Mesendoderm (in vitro differentiated cells): ENCODE measurements around the gene PTPRM.
"Not testable (repeated sequence)": the region's sequence is repeated elsewhere in the genome, so short reads cannot be mapped to it uniquely, and the experiment has no call there.

ENCODE experiments used
- DNase-seq: peaks from one replicate; pipeline ENCODE4 v3.0.0; 2013
- H2AK5ac ChIP-seq: 2 replicates; pipeline ENCODE4 v1.6.1; 2013; ENCODE audit warnings: low read length, inconsistent platforms
- H2BK120ac ChIP-seq: 2 replicates; pipeline ENCODE4 v1.6.1; 2013; ENCODE audit warnings: low read depth, mild to moderate bottlenecking, low read length, moderate library complexity, mixed read lengths
- H2BK15ac ChIP-seq: replicated peaks from 2 replicates; pipeline ENCODE4 v1.6.1; 2013; ENCODE audit warnings: low read depth, mild to moderate bottlenecking, moderate library complexity
- H2BK5ac ChIP-seq: 2 replicates; pipeline ENCODE4 v1.6.1; 2013; ENCODE audit warnings: low read length, inconsistent platforms
- H3K18ac ChIP-seq: 2 replicates; pipeline ENCODE4 v1.6.1; 2013; ENCODE audit warnings: mild to moderate bottlenecking, low read length, mixed read lengths
- H3K23ac ChIP-seq: one replicate; pipeline ENCODE4 v1.6.1; 2013; ENCODE audit warnings: low read length
- H3K27ac ChIP-seq: 2 replicates; pipeline ENCODE4 v1.5.1; 2013; ENCODE audit warnings: low read depth, mild to moderate bottlenecking, inconsistent platforms, low read length, moderate library complexity
- H3K27me3 ChIP-seq: 2 replicates; pipeline ENCODE4 v1.6.1; 2013; ENCODE audit warnings: low read length, control low read depth, mild to moderate bottlenecking, inconsistent platforms; ENCODE audit not compliant: insufficient read depth, poor library complexity
- H3K36me3 ChIP-seq: 2 replicates; pipeline ENCODE4 v1.6.1; 2013; ENCODE audit warnings: low read length, inconsistent platforms; ENCODE audit not compliant: control insufficient read depth, insufficient read depth
- H3K4ac ChIP-seq: one replicate; pipeline ENCODE4 v1.6.1; 2013; ENCODE audit warnings: low read depth, mild to moderate bottlenecking, low read length, moderate library complexity
- H3K4me1 ChIP-seq: 2 replicates; pipeline ENCODE4 v1.6.1; 2013; ENCODE audit warnings: low read depth, low read length, inconsistent platforms; ENCODE audit not compliant: control insufficient read depth
- H3K4me2 ChIP-seq: 2 replicates; pipeline ENCODE4 v1.6.1; 2013; ENCODE audit warnings: low read length
- H3K4me3 ChIP-seq: 2 replicates; pipeline ENCODE4 v1.5.1; 2013; ENCODE audit warnings: mild to moderate bottlenecking, low read length
- H3K56ac ChIP-seq: one replicate; pipeline ENCODE4 v1.6.1; 2013; ENCODE audit warnings: low read length
- H3K79me1 ChIP-seq: 2 replicates; pipeline ENCODE4 v1.6.1; 2013; ENCODE audit warnings: low read length, inconsistent platforms
- H3K79me2 ChIP-seq: 2 replicates; pipeline ENCODE4 v1.6.1; 2013; ENCODE audit warnings: mild to moderate bottlenecking, low read length; ENCODE audit not compliant: control insufficient read depth, insufficient read depth
- H3K9ac ChIP-seq: 2 replicates; pipeline ENCODE4 v1.6.1; 2013; ENCODE audit warnings: low read length, inconsistent platforms
- H4K5ac ChIP-seq: one replicate; pipeline ENCODE4 v1.6.1; 2013; ENCODE audit warnings: low read length
- H4K8ac ChIP-seq: one replicate; pipeline ENCODE4 v1.6.1; 2013; ENCODE audit warnings: low read depth, mild to moderate bottlenecking, control low read depth, low read length, moderate library complexity
- WGBS: extraction: QIAGEN DNeasy Blood & Tissue Kit; methylation state at CpG from one replicate; pipeline ENCODE4 v1.1.7; 2013; ENCODE audit warnings: low lambda C conversion rate, missing lambda C conversion rate; ENCODE audit not compliant: insufficient coverage; ENCODE audit errors: extremely low coverage; 5-methylcytosine and 5-hydroxymethylcytosine counted together

PTPRM gene

DNA sequence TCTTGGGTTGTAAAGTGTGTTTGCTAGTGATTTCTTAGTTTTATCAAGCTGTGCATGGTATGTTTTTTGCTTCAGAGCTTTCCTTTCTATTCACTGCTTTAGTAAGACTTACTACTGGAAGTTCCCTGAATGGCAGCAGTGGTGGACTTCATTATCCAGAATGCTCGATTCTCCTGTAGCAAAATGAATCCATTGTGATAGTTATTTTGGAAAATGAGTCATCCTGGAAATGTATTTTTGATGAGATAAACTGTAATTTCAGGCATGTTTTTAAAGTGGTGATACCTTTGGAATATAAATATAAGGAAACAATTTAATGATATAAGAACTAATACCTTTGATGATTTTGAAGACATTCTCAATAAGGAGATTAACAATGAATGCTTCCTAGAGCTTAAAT lies 387.1 kb downstream of the PTPRM start:
- Histone ChIP-seq H3K4ac (no peak overlapping the region), H3K18ac (no peak overlapping the region), H2BK120ac (no peak overlapping the region), H2BK5ac (no peak overlapping the region), H3K79me1 (no peaks in the 10 kb centered on the region), H3K23ac (no peak overlapping the region), H3K79me2 (no peaks in the 10 kb centered on the region), H3K4me2 (no peak overlapping the region), H3K27me3 (no peaks in the 10 kb centered on the region), H3K4me1 (no peaks in the 10 kb centered on the region), H3K4me3 (no peak overlapping the region), H3K27ac (no peak overlapping the region), H3K36me3 (no peaks in the 10 kb centered on the region), H4K8ac (no peak overlapping the region), H3K56ac (no peak overlapping the region), H2BK15ac (no peak overlapping the region), H2AK5ac (no peak overlapping the region), H4K5ac (no peak overlapping the region), H3K9ac (no peak overlapping the region)
- no peak for DNase-seq
- no CpG with 5 or more reads among the region's 1 CpG for WGBS

- H3K79me2 ChIP-seq = no peaks in the 10 kb centered on the region
- no peak overlapping the region for H3K4ac ChIP-seq
- H3K9ac ChIP-seq = no peak overlapping the region
- H2BK120ac ChIP-seq = no peak overlapping the region
- no peaks in the 10 kb centered on the region for H3K36me3 ChIP-seq
- H3K27me3 ChIP-seq = no peaks in the 10 kb centered on the region
- H3K18ac ChIP-seq = no peak overlapping the region
- DNase-seq = no peak
- no peak overlapping the region for H2BK5ac ChIP-seq
- H3K4me2 ChIP-seq = no peak overlapping the region
- no peak overlapping the region for H3K27ac ChIP-seq
- no CpG with 5 or more reads among the region's 7 CpGs for WGBS
- H3K23ac ChIP-seq = no peak overlapping the region
- no peak overlapping the region for H2AK5ac ChIP-seq
- no peak overlapping the region for H3K4me3 ChIP-seq
- no peak overlapping the region for H4K5ac ChIP-seq
- H2BK15ac ChIP-seq = no peak overlapping the region
- no peak overlapping the region for H4K8ac ChIP-seq
- H3K79me1 ChIP-seq = no peaks in the 10 kb centered on the region
- no peak overlapping the region for H3K56ac ChIP-seq
- no peaks in the 10 kb centered on the region for H3K4me1 ChIP-seq
Observed at GRCh38 chr18:7955175-7955574, 388.1 kb downstream of the PTPRM start.

- Histone ChIP-seq H3K4me1 (no peaks in the 10 kb centered on the region), H3K18ac (no peak overlapping the region), H3K4me2 (no peak overlapping the region), H2AK5ac (no peak overlapping the region), H3K27me3 (no peaks in the 10 kb centered on the region), H3K4me3 (no peak overlapping the region), H2BK15ac (no peak overlapping the region), H2BK5ac (no peak overlapping the region), H2BK120ac (no peak overlapping the region), H3K36me3 (no peaks in the 10 kb centered on the region), H3K79me1 (no peaks in the 10 kb centered on the region), H3K79me2 (no peaks in the 10 kb centered on the region), H3K9ac (no peak overlapping the region), H3K56ac (no peak overlapping the region), H4K8ac (no peak overlapping the region), H4K5ac (no peak overlapping the region), H3K4ac (no peak overlapping the region), H3K27ac (no peak overlapping the region), H3K23ac (no peak overlapping the region)
- DNase-seq = no peak
- no CpG with 5 or more reads among the region's 3 CpGs for WGBS
Observed at GRCh38 chr18:7957297-7957696, 390.2 kb downstream of the PTPRM start.

GRCh38 chr18:7958081-7958896 lies 391.2 kb downstream of the PTPRM start:
- Histone ChIP-seq H3K27me3 (no peaks in the 10 kb centered on the region), H3K56ac (no peak overlapping the region), H3K4me2 (no peak overlapping the region), H3K9ac (no peak overlapping the region), H3K27ac (no peak overlapping the region), H3K36me3 (no peaks in the 10 kb centered on the region), H3K4me3 (no peak overlapping the region), H2BK5ac (no peak overlapping the region), H2BK120ac (no peak overlapping the region), H3K79me2 (no peaks in the 10 kb centered on the region), H4K8ac (no peak overlapping the region), H3K4me1 (no peaks in the 10 kb centered on the region), H3K23ac (no peak overlapping the region), H2BK15ac (no peak overlapping the region), H2AK5ac (no peak overlapping the region), H3K79me1 (no peaks in the 10 kb centered on the region), H3K18ac (no peak overlapping the region), H4K5ac (no peak overlapping the region), H3K4ac (no peak overlapping the region)
- WGBS = no CpG with 5 or more reads among the region's 4 CpGs
- no peak for DNase-seq

DNA sequence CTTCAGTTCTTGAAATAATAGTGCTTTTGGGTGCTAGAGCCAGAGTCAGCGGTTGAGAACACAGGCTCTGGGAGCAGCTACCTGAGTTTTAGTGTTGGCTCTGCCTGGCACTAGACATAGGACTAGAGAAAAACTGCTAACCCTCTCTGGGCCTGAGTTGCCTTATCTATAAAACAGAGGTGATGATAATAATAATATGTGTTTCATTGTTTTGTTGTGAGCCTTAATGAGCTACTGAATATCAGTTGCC lies 391.7 kb downstream of the PTPRM start:
- no peak overlapping the region for H3K18ac ChIP-seq
- no peak overlapping the region for H2BK120ac ChIP-seq
- no peak overlapping the region for H3K56ac ChIP-seq
- no CpG with 5 or more reads among the region's 1 CpG for WGBS
- no peaks in the 10 kb centered on the region for H3K79me1 ChIP-seq
- no peak overlapping the region for H3K9ac ChIP-seq
- H3K23ac ChIP-seq = no peak overlapping the region
- no peaks in the 10 kb centered on the region for H3K79me2 ChIP-seq
- H3K36me3 ChIP-seq = no peaks in the 10 kb centered on the region
- H3K4me2 ChIP-seq = no peak overlapping the region
- no peak overlapping the region for H4K8ac ChIP-seq
- no peak overlapping the region for H3K4ac ChIP-seq
- no peak for DNase-seq
- no peaks in the 10 kb centered on the region for H3K27me3 ChIP-seq
- no peak overlapping the region for H2BK15ac ChIP-seq
- H2BK5ac ChIP-seq = no peak overlapping the region
- no peak overlapping the region for H4K5ac ChIP-seq
- no peaks in the 10 kb centered on the region for H3K4me1 ChIP-seq
- H2AK5ac ChIP-seq = no peak overlapping the region
- no peak overlapping the region for H3K27ac ChIP-seq
- no peak overlapping the region for H3K4me3 ChIP-seq

GRCh38 chr18:7966682-7967081 lies 399.6 kb downstream of the PTPRM start:
- not testable (repeated sequence) for H3K79me2 ChIP-seq, H2BK15ac ChIP-seq, H2AK5ac ChIP-seq, H2BK120ac ChIP-seq, H3K4me2 ChIP-seq, H3K4me1 ChIP-seq, H4K8ac ChIP-seq, H3K56ac ChIP-seq, H3K27me3 ChIP-seq, H3K9ac ChIP-seq, H3K79me1 ChIP-seq, DNase-seq, H3K27ac ChIP-seq, H3K36me3 ChIP-seq, H2BK5ac ChIP-seq, H4K5ac ChIP-seq, H3K4ac ChIP-seq, H3K18ac ChIP-seq, H3K4me3 ChIP-seq, H3K23ac ChIP-seq
- no CpG with 5 or more reads among the region's 18 CpGs for WGBS
